Stomach (tissue), 9 donors: ENCODE results near the gene R3HDM2. TPM values are rescaled to one million over a fixed set of nuclear protein-coding genes. Genes with fewer than 3 reads are reported as not detected.

ENCODE experiments used
- DNase-seq, 2 donors: peaks; one replicate each; pipeline versions ENCODE4 v3.0.0 to v3.0.0-alpha.2; 2013 to 2019
- H3K27ac ChIP-seq, 5 donors: fragments of 200-600 bp in 4 of 5; sonication (generic) in 4 of 5; one replicate each; pipeline ENCODE4 v1.5.1; 2013 to 2019; ENCODE audit warnings: mild to moderate bottlenecking in 1 of 5, moderate library complexity in 1 of 5
- H3K27me3 ChIP-seq, 3 donors: fragments of 200-600 bp; sonication (generic); one replicate each; pipeline ENCODE4 v1.5.1; 2017 to 2019; ENCODE audit warnings: mixed run types in 1 of 3
- H3K36me3 ChIP-seq, 4 donors: fragments of 200-600 bp; sonication (generic); 1 replicate in 3 of 4; 2 replicates in 1 of 4; pipeline ENCODE4 v1.5.1; 2016 to 2019
- H3K4me1 ChIP-seq, 4 donors: fragments of 200-600 bp; sonication (generic); one replicate each; pipeline ENCODE4 v1.5.1; 2016 to 2019
- H3K4me3 ChIP-seq, 4 donors: fragments of 200-600 bp; sonication (generic) in 3 of 4; one replicate each; pipeline ENCODE4 v1.5.1; 2016 to 2019; ENCODE audit warnings: mild to moderate bottlenecking in 1 of 4
- H3K9me3 ChIP-seq, 4 donors: fragments of 200-600 bp; sonication (generic); one replicate each; pipeline ENCODE4 v1.5.1; 2016 to 2019
- CTCF ChIP-seq, 7 experiments: fragments of 450-650 bp in 4 of 7; fragments of 200-600 bp in 3 of 7; sonication (generic) in 3 of 7; IDR thresholded peaks; one replicate each; pipeline ENCODE4 v1.5.1; 2016 to 2019; ENCODE audit warnings: antibody characterized with exemption in 7 of 7, control low read depth in 2 of 7, mild to moderate bottlenecking in 1 of 7
- EP300 ChIP-seq: sonication (generic); formaldehyde crosslinking; IDR thresholded peaks from one replicate; pipeline ENCODE4 v1.6.1; 2017; ENCODE audit warnings: antibody characterized with exemption
- POLR2A ChIP-seq, 4 donors: fragments of 450-650 bp; IDR thresholded peaks; one replicate each; pipeline ENCODE4 v1.6.1; 2016; ENCODE audit warnings: antibody characterized with exemption in 4 of 4, control low read depth in 2 of 4, mild to moderate bottlenecking in 1 of 4, moderate library complexity in 1 of 4
- POLR2AphosphoS5 ChIP-seq, 3 donors: sonication (generic); formaldehyde crosslinking; IDR thresholded peaks; one replicate each; pipeline ENCODE4 v1.6.1; 2016; ENCODE audit warnings: antibody characterized with exemption in 3 of 3
- WGBS, 5 donors: extraction: QIAGEN DNeasy Blood & Tissue Kit in 3 of 5; methylation state at CpG; one replicate each; pipeline versions ENCODE4 v1.1.5 to v1.1.7; 2013 to 2018; 5-methylcytosine and 5-hydroxymethylcytosine counted together
- intact Hi-C: fragments of 100-400 bp; cut with DNase I; formaldehyde crosslinking; loops from one replicate; pipeline ENCODE4 v1.15.1; 2023; ENCODE audit warnings: low total_unique reads
- polyA plus RNA-seq, 3 donors: library from polyadenylated mRNA; stranded (reverse); fragments of 200-250 nt; gene quantifications; one replicate each; pipeline ENCODE4 v1.2.3, GENCODE V29; 2013
- total RNA-seq, 5 donors: library from RNA; depleted of rRNA; stranded (reverse); fragments of >200 nt; gene quantifications; one replicate each; pipeline versions ENCODE4 v1.1.0 to v1.2.3, GENCODE V29; 2014 to 2016
- donor health status: healthy with polysubstance abuse.
- donor health status: Bipolar disorder and iron deficiency.
- donor health status: healthy.

Gene R3HDM2
- total and polyA plus RNA-seq, 8 donors, result 12.4 to 64.3 (median 24.5) TPM

- peak; percentile 69 to 88 for DNase-seq
- WGBS, 5 donors, result 1 to 4% (median 2%) methylated on average over 13 to 14 of the region's 14 CpGs
- Histone ChIP-seq H3K27me3 (peaks cover 26 to 60% (median 50%) of the 10 kb centered on the region in 3 donors), H3K36me3 (peaks cover 10 to 35% (median 35%) of the 10 kb centered on the region in 4 donors), H3K27ac (no peak overlapping the region), H3K4me3 (no peak overlapping the region), H3K9me3 (no peaks in the 10 kb centered on the region), H3K4me1 (peaks cover 19 to 47% (median 40%) of the 10 kb centered on the region in 4 donors)
- TF ChIP-seq EP300 (no peak), CTCF (IDR thresholded peaks at IDR 0.05) (peak in 5 of 7 experiments; percentile 61 to 84 (median 66))
- intact Hi-C loops, result loop anchor here (5.0 kb wide), 1 partner anchor 33 kb away; no protein-coding TSS in a partner anchor
Observed at GRCh38 chr12:57214398-57214781, 216.5 kb downstream of the R3HDM2 start.

GRCh38 chr12:57213763-57214397 is 217.0 kb downstream of the R3HDM2 start:
- intact Hi-C loops, result loop anchor here (5.0 kb wide), 1 partner anchor 33 kb away; no protein-coding TSS in a partner anchor
- Histone ChIP-seq H3K9me3 (no peaks in the 10 kb centered on the region), H3K27ac (no peak overlapping the region), H3K36me3 (peaks cover 10 to 40% (median 40%) of the 10 kb centered on the region in 4 donors), H3K4me1 (peaks cover 19 to 47% (median 40%) of the 10 kb centered on the region in 4 donors), H3K27me3 (peaks cover 22 to 55% (median 45%) of the 10 kb centered on the region in 3 donors), H3K4me3 (no peak overlapping the region)
- no peak for DNase-seq
- TF ChIP-seq POLR2A (IDR thresholded peaks at IDR 0.05) (no peak), POLR2AphosphoS5 (IDR thresholded peaks at IDR 0.05) (no peak), CTCF (IDR thresholded peaks at IDR 0.05) (no peak), EP300 (no peak)
- 54 to 66% (median 60%) methylated on average over 4 of the region's 4 CpGs for WGBS, 5 donors

GRCh38 chr12:57213058-57213715 is 217.7 kb downstream of the R3HDM2 start:
- DNase-seq, result peak; percentile 87 to 95
- Histone ChIP-seq H3K27me3 (peaks cover 18 to 48% (median 40%) of the 10 kb centered on the region in 3 donors), H3K4me1 (peaks cover 19 to 47% (median 40%) of the 10 kb centered on the region in 4 donors), H3K9me3 (no peaks in the 10 kb centered on the region), H3K27ac (no peak overlapping the region), H3K4me3 (no peak overlapping the region), H3K36me3 (peaks cover 13 to 47% (median 47%) of the 10 kb centered on the region in 4 donors)
- TF ChIP-seq CTCF (IDR thresholded peaks at IDR 0.05) (peak in 6 of 7 experiments; percentile 69 to 99 (median 94)), EP300 (no peak), POLR2AphosphoS5 (IDR thresholded peaks at IDR 0.05) (peak in 1 of 3 donors; percentile 62)
- intact Hi-C loops, result loop anchor here (5.0 kb wide), 1 partner anchor 34 kb away; no protein-coding TSS in a partner anchor
- WGBS, 5 donors, result 3 to 9% (median 7%) methylated on average over 16 of the region's 16 CpGs

GRCh38 chr12:57212701-57213057 is 218.2 kb downstream of the R3HDM2 start:
- Histone ChIP-seq H3K36me3 (peaks cover 14 to 52% (median 52%) of the 10 kb centered on the region in 4 donors), H3K4me3 (no peak overlapping the region), H3K4me1 (peaks cover 19 to 46% (median 38%) of the 10 kb centered on the region in 4 donors), H3K27ac (no peak overlapping the region), H3K9me3 (no peaks in the 10 kb centered on the region), H3K27me3 (peaks cover 16 to 43% (median 35%) of the 10 kb centered on the region in 3 donors)
- TF ChIP-seq POLR2A (IDR thresholded peaks at IDR 0.05) (no peak), CTCF (IDR thresholded peaks at IDR 0.05) (no peak), EP300 (no peak), POLR2AphosphoS5 (IDR thresholded peaks at IDR 0.05) (no peak)
- DNase-seq, result no peak
- 66 to 89% (median 87%) methylated on average over 6 to 7 of the region's 7 CpGs for WGBS, 5 donors
- intact Hi-C loops, result loop anchor here (5.0 kb wide), 1 partner anchor 35 kb away; no protein-coding TSS in a partner anchor
